NOMO-1 treated with DMSO at 0.1 percent for 48 hours (cell line): ENCODE data around the gene RIMS3.

Experiments used
- DNase-seq: peaks from one replicate; lab custom pipeline; 2025; ENCODE audit not compliant: unreplicated experiment; lab: John Stamatoyannopoulos, UW

Gene RIMS3

GRCh38 chr1:40594187-40594531 lies 71.3 kb downstream of the RIMS3 start:
- DNase-seq = peak; percentile 20

- peak; percentile 15 for DNase-seq
These were observed 71.9 kb downstream of the RIMS3 start for GRCh38 chr1:40593449-40594186.

GRCh38 chr1:40592107-40592803 lies 73.2 kb downstream of the RIMS3 start:
- peak; percentile 53 for DNase-seq

- no peak for DNase-seq
These were observed 76.9 kb downstream of the RIMS3 start for GRCh38 chr1:40588586-40588985.

- DNase-seq = no peak
These were observed 81.5 kb downstream of the RIMS3 start for GRCh38 chr1:40583980-40584379.

- DNase-seq = no peak
These were observed 83.4 kb downstream of the RIMS3 start for GRCh38 chr1:40582116-40582515.

- DNase-seq = no peak
These were observed 90.1 kb downstream of the RIMS3 start for GRCh38 chr1:40575336-40575735.

- peak; percentile 61 for DNase-seq
These were observed 90.7 kb downstream of the RIMS3 start for GRCh38 chr1:40574805-40575204.
